A549 (cell line): Measurements from ENCODE around the gene NPAT.
A peak's percentile ranks its signal among the peaks of the same experiment; 100 is the strongest.

Experiments
- TF ChIP-seq, protein P1 (sequence below): fragments of >200 bp; sonication (Bioruptor Twin); formaldehyde crosslinking; IDR thresholded peaks from 3 replicates; pipeline ENCODE4 v1.5.1; 2016
- TF ChIP-seq, protein P2 (sequence below): fragments of 450-650 bp; IDR thresholded peaks from 2 replicates; pipeline ENCODE4 v1.6.1; 2014; ENCODE audit warnings: antibody characterized with exemption

DNA sequence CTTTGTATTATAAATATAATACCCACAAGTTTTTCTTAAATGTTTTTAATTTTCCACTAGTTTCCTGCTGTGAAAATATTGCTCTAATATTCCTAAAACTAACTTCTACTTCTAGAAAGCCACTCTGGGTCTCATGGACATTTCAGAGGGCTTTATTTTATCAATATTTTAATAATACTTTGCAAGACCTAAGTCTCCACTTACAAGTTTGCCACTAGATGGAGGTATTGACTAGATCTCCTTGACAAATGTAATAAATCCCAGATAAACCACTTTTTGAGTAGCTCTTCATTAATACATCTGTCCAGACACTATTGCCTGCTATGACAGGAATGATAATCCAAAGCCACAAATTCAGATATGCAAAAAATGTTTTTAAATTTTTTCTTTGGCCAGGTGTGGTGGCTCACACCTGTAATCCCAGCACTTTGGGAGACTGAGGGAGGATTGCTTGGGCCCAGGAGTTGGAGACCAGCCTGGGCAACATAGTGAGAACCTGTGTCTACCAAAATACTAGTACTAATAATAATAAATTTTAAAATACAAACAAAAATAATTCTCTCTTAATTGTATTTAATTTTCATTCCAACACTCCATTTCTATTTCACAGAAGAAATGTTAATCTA, 104.6 kb downstream of the NPAT start:
- TF ChIP-seq, protein P1, sequence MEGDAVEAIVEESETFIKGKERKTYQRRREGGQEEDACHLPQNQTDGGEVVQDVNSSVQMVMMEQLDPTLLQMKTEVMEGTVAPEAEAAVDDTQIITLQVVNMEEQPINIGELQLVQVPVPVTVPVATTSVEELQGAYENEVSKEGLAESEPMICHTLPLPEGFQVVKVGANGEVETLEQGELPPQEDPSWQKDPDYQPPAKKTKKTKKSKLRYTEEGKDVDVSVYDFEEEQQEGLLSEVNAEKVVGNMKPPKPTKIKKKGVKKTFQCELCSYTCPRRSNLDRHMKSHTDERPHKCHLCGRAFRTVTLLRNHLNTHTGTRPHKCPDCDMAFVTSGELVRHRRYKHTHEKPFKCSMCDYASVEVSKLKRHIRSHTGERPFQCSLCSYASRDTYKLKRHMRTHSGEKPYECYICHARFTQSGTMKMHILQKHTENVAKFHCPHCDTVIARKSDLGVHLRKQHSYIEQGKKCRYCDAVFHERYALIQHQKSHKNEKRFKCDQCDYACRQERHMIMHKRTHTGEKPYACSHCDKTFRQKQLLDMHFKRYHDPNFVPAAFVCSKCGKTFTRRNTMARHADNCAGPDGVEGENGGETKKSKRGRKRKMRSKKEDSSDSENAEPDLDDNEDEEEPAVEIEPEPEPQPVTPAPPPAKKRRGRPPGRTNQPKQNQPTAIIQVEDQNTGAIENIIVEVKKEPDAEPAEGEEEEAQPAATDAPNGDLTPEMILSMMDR = peak; percentile 58
- TF ChIP-seq, protein P2, sequence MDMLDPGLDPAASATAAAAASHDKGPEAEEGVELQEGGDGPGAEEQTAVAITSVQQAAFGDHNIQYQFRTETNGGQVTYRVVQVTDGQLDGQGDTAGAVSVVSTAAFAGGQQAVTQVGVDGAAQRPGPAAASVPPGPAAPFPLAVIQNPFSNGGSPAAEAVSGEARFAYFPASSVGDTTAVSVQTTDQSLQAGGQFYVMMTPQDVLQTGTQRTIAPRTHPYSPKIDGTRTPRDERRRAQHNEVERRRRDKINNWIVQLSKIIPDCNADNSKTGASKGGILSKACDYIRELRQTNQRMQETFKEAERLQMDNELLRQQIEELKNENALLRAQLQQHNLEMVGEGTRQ = no peak
